H4 (cell line): Measurements from ENCODE around the gene PPFIA2. TPM values are rescaled to one million over a fixed set of nuclear protein-coding genes. Genes with fewer than 3 reads are reported as not detected.
A peak's percentile ranks its signal among the peaks of the same experiment; 100 is the strongest.
"Not testable (repeated sequence)": the region's sequence is repeated elsewhere in the genome, so short reads cannot be mapped to it uniquely, and the experiment has no call there.

Source experiments
- DNase-seq: peaks from one replicate; pipeline ENCODE4 v3.0.0-alpha.2; 2015; ENCODE audit warnings: low spot score
- total RNA-seq: library from RNA; depleted of rRNA; stranded (reverse); fragments of >200 nt; shearing (Covaris generic); gene quantifications from 2 replicates; pipeline ENCODE4 v1.2.3, GENCODE V29; 2014

PPFIA2 gene
- total RNA-seq, 1 experiment from 2014 or later, result 0.33 TPM

DNA sequence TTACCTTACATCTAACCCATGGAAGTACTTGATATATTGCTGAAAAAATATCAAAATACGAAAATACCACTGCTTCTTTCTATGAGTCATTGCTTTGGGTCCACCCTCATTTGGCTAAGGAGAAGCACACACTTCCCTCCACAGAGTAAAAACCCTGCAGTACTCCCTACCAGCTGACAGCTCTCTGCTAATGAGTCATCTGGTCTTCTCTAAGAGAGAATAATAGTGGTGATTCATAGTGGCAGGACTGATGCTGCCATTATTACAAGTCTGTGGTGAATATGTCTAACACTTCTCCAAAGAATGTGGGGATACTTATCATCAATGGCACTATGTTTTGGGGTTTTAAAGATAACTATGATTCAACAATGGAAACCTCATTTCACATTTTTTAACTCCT, 90.7 kb downstream of the PPFIA2 start:
- DNase-seq, result peak; percentile 90

DNA sequence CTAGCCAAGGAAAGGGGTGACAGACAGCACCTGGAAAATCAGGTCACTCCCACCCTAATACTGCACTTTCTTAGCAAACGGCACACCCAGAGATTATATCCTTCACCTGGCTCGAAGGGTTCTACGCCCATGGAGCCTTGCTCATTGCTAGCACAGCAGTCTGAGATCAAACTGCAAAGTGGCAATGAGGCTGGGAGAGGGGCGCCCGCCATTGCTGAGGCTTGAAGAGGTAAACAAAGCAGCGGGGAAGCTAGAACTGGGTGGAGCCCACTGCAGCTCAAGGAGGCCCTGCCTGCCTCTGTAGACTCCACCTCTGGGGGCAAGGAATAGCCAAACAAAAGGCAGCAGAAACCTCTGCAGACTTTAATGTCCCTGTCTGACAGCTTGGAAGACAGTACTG, 99.8 kb downstream of the PPFIA2 start:
- DNase-seq, result not testable (repeated sequence)

DNA sequence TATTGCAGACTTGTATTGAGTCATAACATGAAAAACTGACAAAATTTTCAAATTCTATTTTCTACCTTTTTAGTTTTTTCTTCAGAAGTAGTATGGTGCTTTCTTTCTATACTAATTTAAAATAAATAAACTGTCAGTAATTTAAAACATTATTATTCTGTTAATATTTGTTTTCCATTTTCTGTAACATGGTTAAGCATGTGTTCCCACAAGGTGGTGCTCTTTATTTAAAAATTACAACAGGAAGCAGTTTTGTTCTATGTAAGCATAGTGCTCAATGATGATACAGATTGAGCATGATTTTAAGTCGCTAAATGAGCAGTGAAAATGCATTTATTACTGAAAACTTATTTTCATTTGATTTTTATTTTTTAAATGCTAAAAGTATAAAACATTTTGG, 114.6 kb downstream of the PPFIA2 start:
- peak; percentile 50 for DNase-seq

DNA sequence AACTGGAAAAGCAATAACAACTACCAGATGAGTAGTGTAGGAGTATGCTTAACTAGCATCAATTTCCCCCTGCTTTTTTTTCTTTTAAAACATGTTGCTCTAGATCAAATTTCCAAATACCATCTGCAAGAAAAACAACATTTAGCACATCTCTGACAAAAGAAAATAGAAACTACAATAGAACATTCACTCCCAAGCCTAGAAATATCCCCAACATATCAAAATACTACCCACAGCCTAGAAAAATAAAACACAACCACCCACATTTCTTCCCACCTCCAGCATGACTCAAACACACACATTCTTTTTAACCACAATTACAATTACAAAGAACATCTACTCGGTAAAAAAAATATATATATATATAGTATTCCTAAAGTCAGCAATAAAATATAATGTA, 120.0 kb downstream of the PPFIA2 start:
- peak; percentile 13 for DNase-seq

DNA sequence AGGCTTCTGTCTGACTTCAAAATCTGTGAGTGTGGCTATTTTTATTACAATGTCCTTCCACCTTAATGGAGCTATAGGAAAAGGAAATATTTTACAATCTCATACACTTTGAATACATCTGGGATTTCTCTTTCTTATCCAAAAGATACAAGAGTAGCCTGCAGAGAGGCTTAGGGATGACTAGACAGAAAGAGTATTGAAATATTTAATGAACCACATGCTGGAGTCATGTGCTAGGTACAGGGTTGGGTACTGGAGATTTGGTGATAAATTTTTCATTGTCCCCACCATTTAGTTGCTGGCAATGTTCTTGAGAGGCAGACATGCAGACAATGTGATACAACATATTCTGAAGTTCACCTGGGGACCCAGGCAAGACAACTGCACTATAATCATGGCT, 126.0 kb downstream of the PPFIA2 start:
- no peak for DNase-seq

DNA sequence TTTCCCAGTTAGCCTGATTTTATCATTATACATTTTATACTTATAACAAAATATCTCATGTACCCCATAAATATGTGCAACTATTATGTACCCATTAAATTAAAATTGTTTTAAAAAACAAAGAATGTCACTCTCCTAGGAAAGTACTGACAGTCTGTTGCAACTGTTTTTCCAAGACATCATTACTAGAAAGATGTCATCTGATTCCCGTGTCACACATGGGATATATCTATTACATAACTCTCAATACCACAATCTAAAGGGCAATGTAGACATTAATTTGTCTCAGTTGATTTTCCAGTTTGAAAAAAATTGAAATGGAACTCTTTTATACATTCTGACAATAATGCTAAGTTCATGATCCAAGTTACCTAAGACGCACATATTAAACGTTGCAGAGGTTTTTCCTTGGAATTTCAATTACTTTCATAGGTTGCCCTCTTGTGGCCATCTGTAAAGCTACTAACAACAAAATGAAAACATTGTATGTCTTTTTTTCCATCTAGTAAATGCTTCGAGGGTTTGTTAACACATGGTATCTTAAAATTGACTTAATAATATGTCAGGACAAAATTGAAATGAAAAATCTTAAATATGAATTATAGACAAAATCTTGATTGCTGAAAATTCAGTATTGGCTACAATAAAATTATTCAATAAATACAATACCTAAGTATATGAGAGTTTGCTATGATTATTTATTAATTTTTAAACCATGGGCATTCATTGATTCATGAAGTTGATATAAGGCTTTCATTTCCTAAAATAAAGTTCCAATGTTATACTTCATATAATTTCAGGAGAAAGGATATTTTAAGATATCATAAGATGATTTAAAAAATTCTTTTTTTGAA, 131.6 kb downstream of the PPFIA2 start:
- peak; percentile 57 for DNase-seq

DNA sequence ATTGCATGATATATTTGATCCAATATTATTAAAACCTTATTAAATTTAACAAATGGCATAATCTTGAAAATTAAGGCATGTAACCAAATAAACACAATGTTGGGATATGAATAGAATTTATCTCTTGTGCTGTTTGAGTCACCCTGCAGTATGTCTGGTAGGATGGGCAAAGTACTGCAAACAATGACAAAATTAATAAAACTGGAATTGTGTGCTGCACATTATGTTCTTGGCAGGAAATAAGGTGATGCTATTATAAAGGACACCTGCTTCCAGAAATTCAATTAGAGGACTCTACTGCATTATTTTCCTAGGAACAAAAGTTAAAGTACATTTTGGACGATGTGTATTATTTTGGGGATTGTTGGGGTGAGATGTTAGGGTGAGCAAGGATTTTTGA, 132.7 kb downstream of the PPFIA2 start:
- DNase-seq, result no peak

DNA sequence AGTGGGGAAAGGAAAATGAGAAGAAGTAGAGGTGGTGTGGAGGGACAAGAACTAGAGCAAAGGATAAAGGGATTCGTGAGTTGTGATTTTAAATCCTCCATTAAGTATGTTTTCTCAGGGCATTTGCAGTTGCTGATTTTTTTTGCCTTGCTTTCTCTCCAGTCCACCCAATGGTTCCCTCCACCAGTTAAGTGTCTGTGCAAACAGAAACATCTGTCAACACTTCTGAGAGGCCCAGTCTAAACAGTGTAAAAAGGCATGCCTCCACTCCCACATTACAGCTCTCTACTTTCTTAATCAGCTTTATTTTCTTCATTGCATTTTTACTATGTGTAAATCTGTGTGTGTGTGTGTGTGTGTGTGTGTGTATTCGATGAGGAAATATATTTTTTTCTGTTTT, 141.2 kb downstream of the PPFIA2 start:
- DNase-seq, result no peak

DNA sequence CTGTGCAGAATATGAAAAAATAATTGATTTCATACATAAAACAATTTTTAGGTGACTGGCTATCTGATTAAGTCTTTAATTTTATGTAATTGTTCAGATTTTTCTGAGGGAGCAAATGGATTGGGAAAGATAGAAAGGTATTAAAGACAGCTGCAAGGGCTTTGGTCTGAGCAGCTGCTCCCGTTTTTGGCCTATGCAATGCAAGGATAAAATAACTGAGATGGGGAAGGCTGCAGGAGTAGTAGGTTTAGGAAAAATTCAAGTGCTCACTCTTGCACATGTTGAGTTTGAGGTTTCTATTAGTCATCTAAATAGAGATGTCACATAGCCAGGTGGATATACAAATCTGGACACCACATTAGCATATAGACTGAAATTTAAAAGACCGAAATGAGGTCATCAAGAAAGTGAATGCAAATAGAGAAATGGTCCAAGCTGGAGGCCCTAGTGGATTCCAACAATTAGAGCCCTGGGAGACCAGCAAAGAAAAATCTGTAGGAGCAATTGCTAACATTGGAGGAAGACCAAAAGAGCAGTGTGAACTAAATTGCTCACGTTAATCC, 144.0 kb downstream of the PPFIA2 start:
- DNase-seq, result no peak

DNA sequence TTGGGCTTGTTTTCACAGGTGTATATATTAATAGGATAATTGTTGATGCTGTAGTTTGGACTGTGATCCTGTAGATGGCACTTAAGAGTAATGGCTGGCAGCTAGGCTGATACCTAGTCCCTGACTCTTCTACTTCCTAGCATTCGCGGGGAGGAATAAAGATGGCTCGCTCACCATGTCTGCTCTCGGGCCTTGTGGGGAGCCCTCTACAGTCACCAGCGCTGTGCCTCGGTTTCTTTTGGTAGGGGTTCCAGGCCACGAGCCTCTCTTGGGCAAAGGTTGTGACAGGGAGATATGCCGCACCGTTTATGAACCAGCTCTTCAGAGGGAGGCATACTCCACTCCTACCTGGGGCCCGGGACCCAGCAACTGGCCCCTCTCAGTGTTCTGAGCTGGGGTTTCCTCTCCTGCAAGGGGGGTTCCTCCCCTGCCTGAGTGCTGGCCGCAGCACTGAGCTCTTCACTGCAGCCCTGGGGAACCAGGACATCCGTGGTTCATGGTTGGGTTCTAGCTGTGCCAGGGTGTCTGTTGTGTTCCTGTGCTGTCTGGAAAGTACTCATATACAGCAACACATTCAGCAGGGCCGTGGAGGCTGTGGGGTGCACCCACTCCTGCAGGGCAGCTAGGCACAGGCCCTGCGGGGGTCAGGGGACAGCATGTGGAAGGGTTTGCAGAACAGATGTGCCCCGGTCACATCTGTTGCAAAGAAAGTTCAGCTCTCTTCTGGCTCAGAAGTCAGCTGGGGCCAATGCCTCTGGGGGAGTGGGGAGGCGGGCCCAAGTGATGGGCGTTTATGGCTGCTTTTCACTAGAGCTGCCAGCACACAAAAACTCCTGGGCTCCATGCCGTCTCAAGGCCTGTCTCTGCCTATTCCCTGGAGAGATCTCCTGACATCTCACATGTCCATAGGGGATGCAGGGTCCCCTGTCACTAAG, 147.9 kb downstream of the PPFIA2 start:
- DNase-seq, result peak; percentile 24

DNA sequence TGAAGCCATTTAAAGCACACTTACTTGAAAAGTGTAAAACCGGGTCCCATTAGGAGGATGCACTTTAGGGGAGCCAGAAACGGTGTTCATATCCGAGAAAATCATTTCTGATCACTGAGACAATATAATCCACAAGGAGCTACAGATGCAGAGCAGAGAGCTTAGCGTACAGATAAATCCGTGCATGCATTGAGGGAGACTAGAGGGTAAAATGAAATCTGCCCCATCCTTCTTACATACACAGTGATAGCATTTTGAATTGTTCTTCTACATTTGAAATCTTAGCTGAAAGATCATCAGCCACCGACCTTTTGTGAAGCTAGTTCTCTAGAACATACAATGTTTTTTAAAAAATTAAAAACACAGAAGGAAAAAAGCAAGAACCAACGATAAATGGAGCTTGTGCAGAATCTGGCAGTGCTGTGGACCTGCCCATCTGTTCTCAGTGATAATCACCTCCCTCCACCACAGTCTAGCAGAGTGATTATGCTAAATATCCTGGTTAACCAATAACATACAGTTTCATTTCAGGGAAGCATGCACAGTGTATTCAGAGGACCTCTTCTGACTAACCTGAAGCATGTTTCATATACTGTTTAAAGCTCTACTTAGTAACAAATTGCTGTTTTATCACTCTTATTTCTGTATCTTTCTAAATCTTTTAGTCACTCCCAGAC, 161.1 kb downstream of the PPFIA2 start:
- peak; percentile 4 for DNase-seq

DNA sequence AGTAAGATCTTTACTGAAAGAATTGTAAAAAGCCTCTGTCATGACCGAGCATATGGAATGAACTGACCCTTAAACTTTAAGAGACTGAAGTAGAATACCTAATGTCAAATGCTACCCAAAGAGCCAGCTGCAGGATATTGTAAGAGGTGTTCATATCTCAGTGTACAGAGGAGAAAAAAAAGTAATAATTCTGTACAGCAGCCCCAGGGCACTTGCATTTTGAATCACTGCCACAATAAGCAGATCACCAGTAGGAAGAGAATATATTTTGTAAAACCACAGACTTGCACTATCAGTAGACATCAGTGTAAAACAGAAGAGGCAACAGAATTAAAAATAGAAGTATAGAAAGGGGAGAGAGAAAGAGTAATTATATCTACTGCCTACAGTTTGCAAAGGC, 162.6 kb downstream of the PPFIA2 start:
- DNase-seq, result no peak

DNA sequence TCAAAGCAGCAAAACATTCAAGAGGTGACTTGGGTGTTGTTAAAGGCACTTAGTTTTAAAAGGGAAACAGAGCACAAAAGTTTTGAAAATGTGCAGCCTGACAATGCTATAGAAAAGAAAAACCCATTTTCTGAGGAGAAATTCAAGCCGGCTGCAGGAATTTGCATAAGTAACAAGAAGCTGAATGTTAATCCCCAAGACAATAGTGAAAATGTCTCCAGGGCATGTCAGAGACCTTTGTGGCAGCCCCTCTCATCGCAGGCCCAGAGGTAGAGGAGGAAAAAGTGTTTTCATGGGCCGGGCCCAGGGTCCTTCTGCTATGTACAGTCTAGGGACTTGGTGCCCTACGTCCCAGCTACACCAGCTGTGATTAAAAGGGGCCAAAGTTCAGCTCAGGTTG, 167.9 kb downstream of the PPFIA2 start:
- no peak for DNase-seq

DNA sequence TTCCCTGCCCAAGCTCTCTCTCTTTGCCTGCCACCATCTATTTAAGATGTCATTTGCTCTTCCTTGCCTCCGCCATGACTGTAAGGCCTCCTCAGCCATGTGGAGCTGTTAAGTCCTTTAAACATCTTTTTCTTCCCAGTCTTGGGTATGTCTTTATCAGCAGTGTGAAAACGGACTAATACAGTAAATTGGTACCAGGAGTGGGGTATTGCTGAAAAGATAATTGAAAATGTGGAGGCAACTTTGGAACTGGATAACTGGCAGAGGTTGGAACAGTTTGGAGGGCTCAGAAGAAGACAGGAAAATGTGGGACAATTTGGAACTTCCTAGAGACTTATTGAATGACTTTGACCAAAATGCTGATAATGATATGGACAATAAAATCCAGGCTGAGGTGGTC, 168.4 kb downstream of the PPFIA2 start:
- not testable (repeated sequence) for DNase-seq

DNA sequence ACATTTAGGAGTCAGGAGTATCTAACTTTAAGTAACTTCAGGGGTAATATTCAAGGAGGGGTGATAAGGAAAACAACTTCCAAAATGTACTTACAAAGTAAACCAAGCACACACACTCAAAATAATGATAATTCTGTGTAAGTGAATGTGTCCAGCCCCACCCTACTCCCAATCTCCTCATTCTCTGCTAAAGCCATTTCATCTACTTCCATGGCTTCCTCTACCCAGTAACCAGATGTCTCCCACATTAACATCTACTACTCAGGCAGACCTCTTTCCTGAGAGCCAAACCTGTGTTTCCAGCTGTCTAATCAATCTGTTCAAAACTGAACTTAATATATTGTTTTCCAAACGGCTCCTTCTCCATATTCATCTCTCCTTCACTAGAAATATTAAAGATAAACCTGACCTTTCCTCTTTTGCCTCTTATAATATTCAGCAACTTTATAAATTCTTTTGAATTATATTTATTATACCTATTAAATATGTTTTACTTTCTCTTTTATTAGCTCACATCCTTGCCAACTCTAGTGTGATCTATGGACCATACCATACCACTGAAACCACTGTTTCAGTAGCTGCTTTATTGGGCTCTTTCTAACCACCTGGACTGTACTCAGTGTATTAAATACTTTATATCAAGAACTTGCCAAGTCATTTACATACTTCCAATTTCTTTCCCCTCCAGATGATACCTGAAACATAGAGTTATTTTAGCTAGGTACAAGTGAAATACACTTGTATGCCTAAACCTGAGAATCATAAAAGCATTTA, 170.7 kb downstream of the PPFIA2 start:
- DNase-seq, result no peak

DNA sequence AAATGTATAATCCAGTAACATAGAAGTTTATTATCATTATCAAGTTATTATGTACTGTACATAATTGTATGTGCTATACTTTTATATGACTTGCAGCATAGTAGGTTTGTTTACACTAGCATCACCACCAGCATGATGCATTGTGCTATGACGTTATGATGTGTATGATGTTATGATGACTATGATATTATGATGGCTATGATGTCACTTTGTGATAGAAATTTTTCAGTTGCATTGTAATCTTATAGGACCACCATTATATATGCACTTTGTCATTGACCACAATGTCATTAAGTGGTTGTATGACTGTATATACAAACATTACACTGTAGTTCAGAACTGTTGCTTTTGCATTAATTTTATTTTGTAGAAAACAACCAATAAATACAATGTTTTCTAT, 173.4 kb downstream of the PPFIA2 start:
- no peak for DNase-seq

DNA sequence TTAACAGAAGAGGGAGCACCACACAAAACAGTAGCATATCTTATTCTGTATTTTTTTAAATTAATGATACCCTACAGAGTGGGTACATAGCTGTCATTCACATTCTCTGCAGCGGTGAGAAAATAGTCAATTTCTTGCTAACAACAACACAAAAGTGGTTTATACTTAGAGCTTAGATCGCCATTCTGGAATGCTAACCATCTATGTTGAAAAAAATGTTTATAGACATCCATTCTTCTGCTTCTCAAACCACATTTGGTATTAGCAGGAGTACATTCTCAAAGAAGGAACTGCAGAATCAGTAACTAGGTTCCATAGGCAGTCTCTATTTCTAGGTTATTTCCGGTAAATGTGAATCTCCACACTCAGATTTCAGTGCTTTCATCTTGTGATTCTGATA, 185.9 kb downstream of the PPFIA2 start:
- peak; percentile 7 for DNase-seq

DNA sequence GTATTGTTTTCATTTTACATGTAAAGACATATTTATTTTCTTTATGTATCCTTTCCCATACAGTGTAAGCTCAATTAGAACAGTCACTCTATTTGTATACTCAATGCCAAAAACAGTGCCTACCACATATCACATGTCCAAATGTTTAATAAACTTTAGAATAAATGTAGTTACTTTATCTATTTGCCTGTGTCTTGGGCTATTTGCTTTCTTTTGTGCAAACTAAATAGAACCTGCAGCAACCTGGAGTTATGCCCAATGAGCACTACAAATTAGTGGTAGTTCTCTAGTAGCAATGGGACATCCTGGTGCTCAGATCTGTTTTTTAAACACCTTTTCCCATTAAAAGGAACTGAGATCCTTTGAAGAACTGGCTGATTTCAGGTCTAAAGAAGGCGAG, 186.7 kb downstream of the PPFIA2 start:
- no peak for DNase-seq

DNA sequence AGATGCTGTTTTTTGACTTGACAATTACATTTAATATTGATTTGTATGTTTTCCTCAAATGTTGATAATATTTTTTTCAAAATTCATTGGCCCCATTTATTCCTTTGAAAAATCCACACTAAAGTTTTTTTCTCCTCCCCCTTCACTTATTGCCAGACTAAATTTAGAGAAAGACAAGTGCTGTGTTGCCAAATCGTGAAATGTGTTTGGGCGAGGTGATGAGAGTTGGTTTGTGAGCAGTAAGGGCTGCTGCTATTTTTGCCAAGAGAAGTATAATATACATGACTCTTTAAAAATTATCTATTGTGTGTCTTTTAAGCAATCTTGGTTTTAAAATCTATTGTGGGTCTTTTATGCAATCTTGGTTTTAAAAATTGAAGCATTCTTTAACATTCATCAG, 188.9 kb downstream of the PPFIA2 start:
- DNase-seq, result no peak

DNA sequence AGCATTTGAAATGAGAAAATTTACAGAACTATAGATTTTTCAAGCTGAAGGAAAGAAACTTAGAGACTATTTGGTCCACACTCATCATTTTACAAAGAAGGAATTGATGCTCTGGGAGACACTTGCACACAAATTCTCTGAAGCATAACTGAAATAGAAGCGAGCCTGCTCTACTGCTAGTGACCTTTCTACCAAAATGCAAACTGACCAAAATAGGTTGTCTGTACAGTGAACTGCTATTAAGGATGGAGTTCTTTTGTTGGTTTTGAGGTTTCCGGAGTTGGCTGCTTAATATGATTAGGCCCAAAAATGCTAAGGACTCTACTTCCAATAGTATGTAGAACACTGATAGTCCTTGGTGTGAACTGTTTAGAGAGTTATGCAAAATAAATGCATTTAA, 194.9 kb downstream of the PPFIA2 start:
- no peak for DNase-seq

DNA sequence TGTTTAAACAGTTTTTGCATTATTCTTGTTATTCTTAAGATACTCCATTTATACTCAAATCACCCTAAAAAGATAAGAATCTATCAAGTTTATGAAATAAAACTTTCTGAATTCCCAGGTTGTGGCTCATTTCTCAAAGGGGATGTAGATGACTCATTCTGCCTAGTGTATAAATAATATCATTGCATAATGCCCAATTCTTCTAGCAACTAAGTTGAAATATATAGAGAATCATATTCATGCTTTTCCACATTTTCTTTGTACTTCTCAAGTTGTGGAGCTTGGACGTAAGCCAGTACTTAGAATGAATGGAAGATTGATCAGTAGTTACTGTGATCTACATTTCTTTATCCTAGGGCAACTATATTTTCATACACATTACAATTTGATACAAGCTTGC, 201.1 kb downstream of the PPFIA2 start:
- DNase-seq, result no peak
